Measurements from ENCODE around the gene PHF21A.

DNA sequence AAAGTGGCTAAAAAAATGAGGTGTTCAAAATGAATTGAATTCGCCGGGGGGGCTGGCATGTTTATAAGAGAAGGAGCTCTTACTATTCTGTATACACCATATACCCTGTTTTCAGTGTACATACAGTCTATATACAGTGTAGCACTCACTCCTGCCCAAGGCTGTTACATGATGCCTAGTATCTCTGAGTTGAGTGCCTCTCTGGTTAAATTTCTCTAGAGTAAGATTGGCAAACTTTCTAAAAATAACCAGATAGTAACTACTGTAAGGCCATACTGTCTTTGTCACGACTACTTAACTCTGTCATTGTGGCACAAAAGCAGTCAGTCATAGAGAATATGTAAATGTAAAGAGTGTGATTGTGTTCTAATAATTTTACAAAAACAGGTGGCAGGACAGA is 58.1 kb downstream of the PHF21A start:
- TF ChIP-seq, protein P1, sequence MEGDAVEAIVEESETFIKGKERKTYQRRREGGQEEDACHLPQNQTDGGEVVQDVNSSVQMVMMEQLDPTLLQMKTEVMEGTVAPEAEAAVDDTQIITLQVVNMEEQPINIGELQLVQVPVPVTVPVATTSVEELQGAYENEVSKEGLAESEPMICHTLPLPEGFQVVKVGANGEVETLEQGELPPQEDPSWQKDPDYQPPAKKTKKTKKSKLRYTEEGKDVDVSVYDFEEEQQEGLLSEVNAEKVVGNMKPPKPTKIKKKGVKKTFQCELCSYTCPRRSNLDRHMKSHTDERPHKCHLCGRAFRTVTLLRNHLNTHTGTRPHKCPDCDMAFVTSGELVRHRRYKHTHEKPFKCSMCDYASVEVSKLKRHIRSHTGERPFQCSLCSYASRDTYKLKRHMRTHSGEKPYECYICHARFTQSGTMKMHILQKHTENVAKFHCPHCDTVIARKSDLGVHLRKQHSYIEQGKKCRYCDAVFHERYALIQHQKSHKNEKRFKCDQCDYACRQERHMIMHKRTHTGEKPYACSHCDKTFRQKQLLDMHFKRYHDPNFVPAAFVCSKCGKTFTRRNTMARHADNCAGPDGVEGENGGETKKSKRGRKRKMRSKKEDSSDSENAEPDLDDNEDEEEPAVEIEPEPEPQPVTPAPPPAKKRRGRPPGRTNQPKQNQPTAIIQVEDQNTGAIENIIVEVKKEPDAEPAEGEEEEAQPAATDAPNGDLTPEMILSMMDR (IDR thresholded peaks at IDR 0.05), result no peak
- no peak for TF ChIP-seq POLR2AphosphoS5 (IDR thresholded peaks at IDR 0.05; ENCODE audit: insufficient read depth in 1 of 2, low read depth in 1 of 2)
